Adrenal gland (tissue), 12 donors: ENCODE results near the gene MBL2. TPM values are rescaled to one million over a fixed set of nuclear protein-coding genes. Genes with fewer than 3 reads are reported as not detected.

Experiments used
- DNase-seq, 7 donors: peaks; one replicate each; pipeline ENCODE4 v3.0.0-alpha.2; 2019 to 2020
- H3K27ac ChIP-seq, 5 donors: fragments of 200-600 bp; sonication (generic) in 4 of 5; 1 replicate in 3 of 5; 2 replicates in 2 of 5; pipeline versions ENCODE4 v1.5.1 to v1.8.0; 2016 to 2020; ENCODE audit warnings: mild to moderate bottlenecking in 1 of 5
- H3K27me3 ChIP-seq: fragments of 200-600 bp; 2 replicates; pipeline ENCODE4 v1.8.0; 2021
- H3K36me3 ChIP-seq, 2 donors: fragments of 200-600 bp; replicated peaks in 1 of 2; 1 replicate in 1 of 2; 2 replicates in 1 of 2; pipeline versions ENCODE4 v1.5.1 to v1.8.0; 2018 to 2022
- H3K4me1 ChIP-seq, 2 donors: fragments of 200-600 bp; replicated peaks in 1 of 2; 1 replicate in 1 of 2; 2 replicates in 1 of 2; pipeline versions ENCODE4 v1.5.1 to v1.8.0; 2018 to 2021
- H3K4me3 ChIP-seq, 4 donors: fragments of 200-600 bp; sonication (generic) in 3 of 4; one replicate each; pipeline ENCODE4 v1.5.1; 2016 to 2018
- H3K9me3 ChIP-seq, 3 donors: fragments of 200-600 bp; sonication (generic) in 1 of 3; replicated peaks in 1 of 3; 1 replicate in 2 of 3; 2 replicates in 1 of 3; pipeline versions ENCODE4 v1.5.1 to v1.8.0; 2016 to 2021
- POLR2A ChIP-seq, 2 donors: fragments of 450-650 bp; IDR thresholded peaks; one replicate each; pipeline ENCODE4 v1.6.1; 2017; ENCODE audit warnings: antibody characterized with exemption in 2 of 2, mild to moderate bottlenecking in 2 of 2, moderate library complexity in 1 of 2
- WGBS, 4 donors: extraction: QIAGEN DNeasy Blood & Tissue Kit in 2 of 4; methylation state at CpG; one replicate each; pipeline versions ENCODE4 v1.1.5 to v1.1.7; 2013 to 2017; 5-methylcytosine and 5-hydroxymethylcytosine counted together
- intact Hi-C, 2 donors: fragments of 100-400 bp; cut with DNase I; formaldehyde crosslinking; loops; one replicate each; pipeline versions ENCODE4 v1.14.1 to v1.15.0; 2022 to 2023
- polyA plus RNA-seq, 3 donors: library from polyadenylated mRNA; stranded (reverse); fragments of 200-250 nt in 2 of 3; fragments of 350-450 nt in 1 of 3; fragmentation: Illumina TruSeq in 1 of 3; extraction: RNeasy Lipid Tissue Mini Kit (QIAGEN cat#74804) in 1 of 3; gene quantifications; one replicate each; pipeline ENCODE4 v1.2.3, GENCODE V29; 2013 to 2014
- total RNA-seq, 9 donors: library from RNA; depleted of rRNA in 4 of 9; stranded (reverse); fragments of >200 nt in 4 of 9; fragments of 120-200 nt in 1 of 9; fragmentation: NEBNext Ultra II Directional in 1 of 9; extraction: Animal tissue kit (Norgen Biotek cat#: 25700) in 1 of 9; gene quantifications; one replicate each; pipeline versions ENCODE4 v1.1.0 to v1.2.4, GENCODE V29; 2013 to 2023
- TF ChIP-seq, protein P1 (sequence below), 6 experiments: fragments of 450-650 bp in 4 of 6; fragments of 200-600 bp in 2 of 6; sonication (generic) in 1 of 6; IDR thresholded peaks; 1 replicate in 5 of 6; 2 replicates in 1 of 6; pipeline versions ENCODE4 v1.5.1 to v1.8.0; 2016 to 2021; ENCODE audit warnings: antibody characterized with exemption in 6 of 6, mild to moderate bottlenecking in 2 of 6, moderate library complexity in 1 of 6
- donor health status: healthy with polysubstance abuse.
- donor health status: Bipolar disorder and iron deficiency.
- donor health status: DM: yes; HTN: yes; CAD: no.
- donor health status: DM: no; HTN: no; CAD: no.
- donor health status: DM: no; HTN: no; CAD: no.
- donor health status: DM: yes; HTN: yes; CAD: no.

MBL2 gene
- total and polyA plus RNA-seq, 12 donors: 0.04 to 3.7 (median 0.07) TPM; not detected in 8

DNA sequence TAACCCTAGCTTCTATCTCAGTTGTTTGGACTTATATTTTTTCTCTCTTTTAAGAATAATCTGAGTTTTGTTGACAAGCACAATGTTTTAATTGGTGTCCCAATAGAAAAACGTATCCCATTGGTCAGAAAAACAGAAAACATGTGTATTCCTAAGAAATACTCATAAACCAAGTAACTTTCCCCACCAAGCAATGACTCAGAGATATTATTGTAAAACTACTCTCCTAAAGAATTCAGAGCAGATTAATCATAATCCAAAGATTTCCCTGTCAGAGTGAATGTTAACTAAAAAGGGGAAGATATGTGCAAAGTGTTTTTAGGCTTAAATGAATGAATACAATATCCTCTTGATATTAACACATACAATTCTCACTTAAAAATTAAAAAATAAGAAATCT lies 29.4 kb upstream of the MBL2 start:
- Histone ChIP-seq H3K36me3 (no peaks in the 10 kb centered on the region), H3K4me3 (no peak overlapping the region)
- TF ChIP-seq, protein P1, sequence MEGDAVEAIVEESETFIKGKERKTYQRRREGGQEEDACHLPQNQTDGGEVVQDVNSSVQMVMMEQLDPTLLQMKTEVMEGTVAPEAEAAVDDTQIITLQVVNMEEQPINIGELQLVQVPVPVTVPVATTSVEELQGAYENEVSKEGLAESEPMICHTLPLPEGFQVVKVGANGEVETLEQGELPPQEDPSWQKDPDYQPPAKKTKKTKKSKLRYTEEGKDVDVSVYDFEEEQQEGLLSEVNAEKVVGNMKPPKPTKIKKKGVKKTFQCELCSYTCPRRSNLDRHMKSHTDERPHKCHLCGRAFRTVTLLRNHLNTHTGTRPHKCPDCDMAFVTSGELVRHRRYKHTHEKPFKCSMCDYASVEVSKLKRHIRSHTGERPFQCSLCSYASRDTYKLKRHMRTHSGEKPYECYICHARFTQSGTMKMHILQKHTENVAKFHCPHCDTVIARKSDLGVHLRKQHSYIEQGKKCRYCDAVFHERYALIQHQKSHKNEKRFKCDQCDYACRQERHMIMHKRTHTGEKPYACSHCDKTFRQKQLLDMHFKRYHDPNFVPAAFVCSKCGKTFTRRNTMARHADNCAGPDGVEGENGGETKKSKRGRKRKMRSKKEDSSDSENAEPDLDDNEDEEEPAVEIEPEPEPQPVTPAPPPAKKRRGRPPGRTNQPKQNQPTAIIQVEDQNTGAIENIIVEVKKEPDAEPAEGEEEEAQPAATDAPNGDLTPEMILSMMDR (IDR thresholded peaks at IDR 0.05): no peak
- TF ChIP-seq POLR2A (IDR thresholded peaks at IDR 0.05): no peak

DNA sequence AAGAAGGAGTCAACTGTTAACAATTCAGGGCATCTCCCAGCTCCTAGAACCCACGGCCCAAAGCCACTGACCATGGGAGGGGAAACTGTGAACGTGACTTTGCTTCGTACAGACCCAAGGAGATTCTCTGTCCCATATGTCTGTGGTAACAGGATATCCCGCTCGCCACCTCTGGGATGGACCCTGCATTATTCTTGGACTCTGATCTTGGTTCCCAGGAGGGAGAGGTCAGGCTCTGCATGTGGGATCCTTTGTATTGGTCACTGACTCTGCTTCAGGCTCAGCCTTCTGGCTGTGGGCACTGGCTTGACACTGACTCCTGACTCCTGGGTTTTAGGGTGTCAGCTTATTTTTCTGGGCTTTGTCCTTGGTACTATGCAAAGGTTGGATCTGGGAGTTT lies 13.5 kb upstream of the MBL2 start:
- DNase-seq: no peak
- no peaks in the 10 kb centered on the region for H3K9me3 ChIP-seq
- no peaks in the 10 kb centered on the region for H3K27me3 ChIP-seq
- H3K4me1 ChIP-seq: no peaks in the 10 kb centered on the region
- intact Hi-C loops: no loop called here
- WGBS, 4 donors: 85 to 93% (median 88%) methylated on average over 4 to 5 of the region's 5 CpGs
- no peak overlapping the region for H3K4me3 ChIP-seq
- H3K27ac ChIP-seq: no peak overlapping the region
- TF ChIP-seq, protein P1 (IDR thresholded peaks at IDR 0.05): no peak
- TF ChIP-seq POLR2A (IDR thresholded peaks at IDR 0.05): no peak
- no peaks in the 10 kb centered on the region for H3K36me3 ChIP-seq

More for the DNA sequence above, 29.4 kb upstream of the MBL2 start:
- H3K9me3 ChIP-seq: no peaks in the 10 kb centered on the region
- WGBS, 4 donors: 25 to 58% (median 29%) methylated on average over 1 of the region's 1 CpG
- no peak for DNase-seq
- H3K27me3 ChIP-seq: no peaks in the 10 kb centered on the region
- intact Hi-C loops: no loop called here
- no peak overlapping the region for H3K27ac ChIP-seq
- H3K4me1 ChIP-seq: no peaks in the 10 kb centered on the region

DNA sequence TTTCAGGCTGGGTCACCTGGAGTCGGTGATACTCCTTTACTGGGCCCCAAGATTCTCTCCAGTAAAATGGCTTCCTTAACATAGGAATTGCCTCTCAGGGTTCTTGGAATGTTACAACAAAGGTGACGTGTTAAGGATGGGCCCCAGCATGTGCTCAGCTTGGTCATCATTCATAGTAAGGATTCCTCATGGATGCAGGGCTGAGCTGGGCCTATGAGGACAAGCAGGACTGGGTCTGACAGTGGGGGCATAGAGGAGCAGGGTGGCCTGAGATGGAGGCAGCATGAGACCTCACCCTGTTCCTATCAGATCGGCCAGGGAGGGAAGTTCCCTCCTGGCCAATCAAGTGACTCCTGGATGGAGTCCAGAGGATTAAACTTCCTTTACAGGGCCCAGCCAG lies 12.8 kb upstream of the MBL2 start:
- H3K27me3 ChIP-seq: no peaks in the 10 kb centered on the region
- WGBS, 4 donors: 22 to 87% (median 73%) methylated on average over 3 of the region's 3 CpGs
- no peaks in the 10 kb centered on the region for H3K9me3 ChIP-seq
- no peaks in the 10 kb centered on the region for H3K36me3 ChIP-seq
- H3K4me1 ChIP-seq: no peaks in the 10 kb centered on the region
- H3K27ac ChIP-seq: no peak overlapping the region
- TF ChIP-seq POLR2A (IDR thresholded peaks at IDR 0.05): no peak
- TF ChIP-seq, protein P1 (IDR thresholded peaks at IDR 0.05): no peak
- no peak for DNase-seq
- intact Hi-C loops: no loop called here
- H3K4me3 ChIP-seq: no peak overlapping the region

DNA sequence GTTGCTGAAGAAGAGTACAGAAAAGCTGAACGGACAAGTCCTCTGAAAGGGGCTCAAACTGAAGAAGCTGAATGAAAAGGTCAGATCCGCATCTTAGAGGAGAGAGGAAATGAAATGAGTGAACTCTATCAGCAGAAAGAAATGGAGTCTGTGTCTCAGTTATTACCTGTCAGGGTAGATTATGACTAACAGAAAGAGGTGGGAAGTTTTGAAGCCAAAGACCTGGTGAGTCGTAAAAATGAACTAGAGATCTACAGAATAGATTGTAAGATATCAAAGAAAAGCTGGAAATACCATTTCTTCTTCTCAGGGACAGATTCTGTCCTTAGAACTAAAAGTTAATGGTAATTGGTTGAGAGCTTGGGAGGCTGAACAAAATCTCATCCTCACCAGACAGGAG lies 11.1 kb upstream of the MBL2 start:
- intact Hi-C loops: no loop called here
- H3K4me1 ChIP-seq: no peaks in the 10 kb centered on the region
- no peaks in the 10 kb centered on the region for H3K27me3 ChIP-seq
- DNase-seq: no peak
- no peak overlapping the region for H3K4me3 ChIP-seq
- no peaks in the 10 kb centered on the region for H3K36me3 ChIP-seq
- TF ChIP-seq POLR2A (IDR thresholded peaks at IDR 0.05): no peak
- TF ChIP-seq, protein P1 (IDR thresholded peaks at IDR 0.05): no peak
- WGBS, 4 donors: 77 to 85% (median 80%) methylated on average over 3 of the region's 3 CpGs
- H3K9me3 ChIP-seq: no peaks in the 10 kb centered on the region
- H3K27ac ChIP-seq: no peak overlapping the region
